ENCODE measurements around the gene ABTB1.
"Not testable (repeated sequence)": the region's sequence is repeated elsewhere in the genome, so short reads cannot be mapped to it uniquely, and the experiment has no call there.

ABTB1 gene

DNA sequence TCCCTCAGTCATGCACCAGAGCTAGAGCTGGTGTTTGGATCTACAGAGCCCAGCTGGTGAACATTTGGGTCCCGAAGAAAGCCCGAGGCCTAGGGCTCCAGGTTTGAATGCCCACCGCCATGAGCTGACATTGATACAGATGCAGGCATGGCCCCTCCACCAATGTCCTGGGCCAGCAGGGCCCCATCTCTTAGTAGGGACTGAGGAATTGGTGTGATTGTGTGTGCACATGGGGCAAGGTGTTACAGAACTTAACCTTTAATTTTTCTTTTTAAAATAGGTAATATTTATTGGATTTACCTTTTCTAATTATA is 32.8 kb upstream of the ABTB1 start:
- peaks cover 9% of the 10 kb centered on the region for H3K4me1 Mint-ChIP-seq
- DNase-seq, result no peak
- no peak overlapping the region for H3K4me3 Mint-ChIP-seq
- no peak for ATAC-seq
- H3K27me3 Mint-ChIP-seq, result no peaks in the 10 kb centered on the region
- no peaks in the 10 kb centered on the region for H3K9me3 Mint-ChIP-seq
- no peak overlapping the region for H3K27ac Mint-ChIP-seq
- H3K36me3 Mint-ChIP-seq (ENCODE audit: low read depth), result no peaks in the 10 kb centered on the region

DNA sequence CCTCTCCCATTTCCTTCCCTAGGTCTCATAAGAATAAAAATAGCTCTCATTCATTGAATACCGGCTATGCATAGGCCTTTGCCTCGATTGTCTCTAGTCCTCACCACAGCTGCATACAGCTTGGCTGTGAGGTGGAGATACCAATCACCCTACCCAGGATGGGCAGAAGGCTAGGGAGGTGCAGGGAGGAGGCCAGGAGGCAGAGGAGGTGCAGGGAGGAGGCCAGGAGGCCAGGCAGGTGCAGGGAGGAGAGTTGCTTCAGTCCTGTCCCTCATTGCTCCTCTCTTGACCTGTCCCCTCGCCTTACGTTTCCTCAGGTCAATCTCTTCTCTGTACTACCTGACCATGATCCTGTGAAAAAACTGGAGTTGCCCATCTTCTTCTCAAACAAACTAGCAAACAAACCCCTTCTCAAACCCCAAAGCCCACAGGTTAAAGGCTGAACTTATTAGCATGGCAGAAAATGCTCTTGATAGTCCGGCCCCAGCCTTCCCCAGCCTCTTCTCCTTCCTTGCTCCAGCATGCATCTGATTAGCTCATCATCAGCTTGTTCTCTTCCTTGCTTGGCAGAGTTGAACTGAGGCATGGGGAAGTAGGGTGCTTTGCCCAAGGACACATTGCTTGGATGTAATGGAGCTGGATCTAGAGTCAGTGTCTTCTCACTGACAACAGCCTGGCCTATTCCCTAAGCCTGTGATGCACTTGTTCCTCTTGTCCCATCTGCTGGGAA is 27.9 kb upstream of the ABTB1 start:
- H3K9me3 Mint-ChIP-seq, result no peaks in the 10 kb centered on the region
- no peak for ATAC-seq

DNA sequence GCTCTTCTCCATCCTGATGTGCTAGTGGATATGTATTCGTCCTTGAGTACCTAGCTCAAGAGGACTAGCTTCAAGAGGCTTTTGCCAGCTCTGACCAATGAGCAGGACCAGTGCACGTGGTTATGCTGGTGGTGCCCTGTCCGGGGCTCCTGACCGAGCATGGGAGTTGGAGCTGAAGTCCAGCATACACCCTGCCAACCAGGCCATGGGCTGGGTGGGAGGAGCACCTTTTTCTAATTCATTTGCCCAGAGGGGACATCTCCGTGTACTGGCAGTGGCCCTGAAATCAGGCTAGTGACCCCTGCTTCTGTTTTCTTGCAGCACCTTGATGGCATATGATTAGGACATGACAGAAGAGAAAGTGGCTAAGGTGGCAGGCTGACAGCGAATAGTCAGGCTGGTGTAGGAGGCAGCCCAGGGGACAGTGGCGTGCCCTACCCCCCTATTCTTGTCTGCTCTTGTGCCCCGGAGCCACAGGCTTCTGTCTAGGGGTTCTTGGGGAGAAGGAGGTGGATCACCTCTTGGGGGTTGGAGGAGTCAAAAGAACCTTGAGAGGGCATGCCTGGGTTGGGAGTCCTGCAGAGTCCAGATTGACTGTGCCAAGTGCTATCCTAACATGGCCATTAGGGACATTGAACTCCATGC is 27.3 kb upstream of the ABTB1 start:
- Mint-ChIP-seq H3K4me1 (no peaks in the 10 kb centered on the region), H3K27me3 (no peaks in the 10 kb centered on the region), H3K9me3 (no peaks in the 10 kb centered on the region), H3K27ac (no peak overlapping the region), H3K36me3 (ENCODE audit: low read depth) (no peaks in the 10 kb centered on the region), H3K4me3 (no peak overlapping the region)
- ATAC-seq (no peak), DNase-seq (no peak)

More for the DNA sequence above, 27.9 kb upstream of the ABTB1 start:
- Mint-ChIP-seq H3K27ac (no peak overlapping the region), H3K27me3 (no peaks in the 10 kb centered on the region), H3K4me3 (no peak overlapping the region), H3K4me1 (no peaks in the 10 kb centered on the region), H3K36me3 (ENCODE audit: low read depth) (no peaks in the 10 kb centered on the region)
- DNase-seq, result no peak

DNA sequence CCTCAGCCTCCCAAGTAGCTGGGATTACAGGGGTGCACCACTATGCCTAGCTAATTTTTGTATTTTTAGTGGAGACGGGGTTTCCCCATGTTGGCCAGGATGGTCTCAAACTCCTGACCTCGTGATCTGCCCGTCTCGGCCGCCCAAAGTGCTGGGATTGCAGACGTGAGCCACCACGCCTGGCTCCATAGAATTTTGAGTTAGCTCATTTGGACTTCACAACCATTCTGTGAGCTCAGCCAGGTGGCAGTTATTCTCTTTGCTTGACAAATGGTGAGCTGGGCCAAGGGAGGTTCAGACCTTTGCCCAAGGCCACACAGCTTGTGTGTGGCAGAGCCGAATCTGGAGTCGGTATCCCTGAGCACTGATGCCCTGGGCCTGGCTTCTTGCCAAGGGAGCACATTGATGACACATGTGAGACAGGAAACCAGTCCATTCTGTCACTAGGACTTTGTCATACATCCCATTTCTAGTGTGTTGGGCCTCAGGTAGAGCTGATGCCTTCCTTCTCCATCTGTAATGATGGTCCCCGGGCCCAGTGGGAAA is 26.2 kb upstream of the ABTB1 start:
- Mint-ChIP-seq H3K9me3 (no peaks in the 10 kb centered on the region), H3K27ac (no peak overlapping the region), H3K4me1 (no peaks in the 10 kb centered on the region), H3K27me3 (no peaks in the 10 kb centered on the region), H3K4me3 (no peak overlapping the region), H3K36me3 (ENCODE audit: low read depth) (no peaks in the 10 kb centered on the region)
- no peak for DNase-seq
- no peak for ATAC-seq

DNA sequence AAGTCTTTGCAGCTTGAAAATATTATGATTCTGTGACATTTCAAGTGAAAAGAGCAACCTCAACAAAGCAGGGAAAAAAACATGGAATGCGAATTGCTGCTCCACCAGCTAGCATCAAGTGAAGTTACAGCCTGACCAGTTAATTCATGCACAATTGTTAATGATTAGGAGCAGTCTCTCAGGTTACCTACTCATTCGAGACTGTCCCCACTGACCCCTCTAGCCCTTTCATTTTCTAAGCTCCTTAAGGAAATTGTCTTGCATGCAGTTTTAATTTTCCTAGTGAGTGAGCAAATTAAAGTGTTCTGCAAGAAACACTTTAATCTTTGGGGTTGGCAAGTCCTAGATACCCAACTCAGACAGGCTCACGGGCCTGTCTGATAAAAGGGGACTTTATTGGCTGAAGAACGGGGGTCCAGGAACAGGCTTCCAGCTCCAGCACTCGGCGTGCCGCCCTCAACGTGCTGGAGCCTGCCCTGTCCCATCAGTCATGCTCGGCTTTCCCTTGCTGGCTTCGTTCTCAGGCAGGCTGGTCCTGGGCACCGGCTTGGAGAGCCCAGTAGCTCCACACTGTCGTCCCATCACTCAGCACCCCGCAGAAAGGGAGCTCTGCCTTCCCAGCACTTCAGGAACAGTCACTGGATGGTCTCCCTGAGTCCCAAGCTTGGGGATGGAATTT is 25.4 kb upstream of the ABTB1 start:
- H3K4me3 Mint-ChIP-seq, result no peak overlapping the region
- no peaks in the 10 kb centered on the region for H3K9me3 Mint-ChIP-seq
- H3K36me3 Mint-ChIP-seq (ENCODE audit: low read depth), result no peaks in the 10 kb centered on the region
- no peaks in the 10 kb centered on the region for H3K4me1 Mint-ChIP-seq
- ATAC-seq, result no peak
- H3K27ac Mint-ChIP-seq, result no peak overlapping the region
- DNase-seq, result no peak
- no peaks in the 10 kb centered on the region for H3K27me3 Mint-ChIP-seq

DNA sequence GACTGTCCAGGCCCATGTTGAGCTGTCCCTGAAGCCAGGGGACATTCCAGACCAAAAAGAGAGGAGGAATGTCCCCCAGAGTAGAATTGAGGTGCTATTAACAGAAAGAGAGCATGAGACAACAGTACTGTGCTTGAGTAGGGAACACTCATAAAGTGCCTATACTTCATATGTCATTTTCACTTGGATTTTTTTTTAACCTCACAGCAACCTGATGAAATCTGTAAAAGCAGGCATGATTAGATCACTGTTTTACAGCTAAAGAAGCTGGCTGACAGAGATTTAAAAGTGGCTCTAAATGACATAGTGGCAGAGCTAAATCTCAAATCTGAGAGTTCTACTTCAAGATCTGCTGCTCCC is 24.9 kb upstream of the ABTB1 start:
- Mint-ChIP-seq H3K4me1 (no peaks in the 10 kb centered on the region), H3K36me3 (ENCODE audit: low read depth) (no peaks in the 10 kb centered on the region), H3K27me3 (no peaks in the 10 kb centered on the region), H3K4me3 (no peak overlapping the region), H3K9me3 (no peaks in the 10 kb centered on the region), H3K27ac (no peak overlapping the region)
- ATAC-seq, result no peak
- DNase-seq, result no peak

DNA sequence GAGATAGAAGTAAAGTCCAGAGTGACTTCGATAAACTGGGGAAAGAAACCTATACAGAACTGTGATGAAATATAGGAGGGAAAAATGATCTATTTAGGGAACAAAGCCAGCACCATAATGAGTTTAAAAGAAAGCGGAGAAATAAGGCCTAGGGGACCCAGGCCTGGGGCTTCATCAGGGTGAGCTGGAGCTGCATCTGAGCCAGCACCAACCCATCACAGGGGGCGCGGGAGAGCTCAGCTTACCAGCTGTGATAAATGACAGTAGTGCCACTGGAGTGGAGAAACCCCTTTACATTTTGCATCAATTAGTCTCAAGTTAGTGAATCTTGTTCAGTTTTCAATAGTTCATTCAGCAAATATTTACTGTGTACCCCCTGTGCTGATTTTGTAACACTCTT is 22.5 kb upstream of the ABTB1 start:
- Mint-ChIP-seq H3K4me3 (no peak overlapping the region), H3K36me3 (ENCODE audit: low read depth) (no peaks in the 10 kb centered on the region), H3K27me3 (no peaks in the 10 kb centered on the region), H3K4me1 (no peaks in the 10 kb centered on the region), H3K27ac (no peak overlapping the region), H3K9me3 (no peaks in the 10 kb centered on the region)
- DNase-seq, result no peak
- ATAC-seq, result no peak

DNA sequence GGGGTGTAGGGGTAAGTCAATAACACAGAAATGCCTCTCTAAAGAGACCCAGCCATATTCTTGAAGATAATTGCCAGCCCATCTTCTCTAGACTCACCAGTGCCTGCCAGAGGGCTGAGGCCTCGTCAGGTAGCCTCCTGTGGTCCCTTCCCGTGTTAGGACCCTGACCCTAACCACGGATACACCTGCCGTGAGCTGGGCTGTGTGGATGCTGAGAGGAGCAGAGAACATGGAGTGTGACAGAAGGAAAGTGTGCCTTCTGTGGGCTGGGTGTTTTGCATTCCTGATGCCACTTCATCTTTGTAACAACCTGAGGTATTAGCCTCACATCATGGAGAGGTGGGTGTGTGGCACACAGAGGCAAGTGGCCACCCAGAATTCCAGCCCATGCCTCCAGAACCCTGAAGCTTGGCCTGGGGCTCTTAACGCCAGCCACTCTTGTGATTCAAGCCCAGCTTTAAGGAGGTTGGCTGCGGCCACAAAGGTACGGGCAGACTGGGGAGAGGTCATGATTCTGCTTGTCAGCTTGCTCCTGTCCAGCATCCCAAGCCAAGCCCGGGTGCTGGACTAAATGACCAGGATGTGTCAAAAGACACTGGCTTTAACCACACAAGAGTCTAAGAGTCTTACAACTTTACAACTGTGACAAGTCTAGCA is 21.1 kb upstream of the ABTB1 start:
- Mint-ChIP-seq H3K36me3 (ENCODE audit: low read depth) (no peaks in the 10 kb centered on the region), H3K4me3 (no peak overlapping the region), H3K4me1 (no peaks in the 10 kb centered on the region), H3K9me3 (no peaks in the 10 kb centered on the region), H3K27ac (no peak overlapping the region), H3K27me3 (no peaks in the 10 kb centered on the region)
- no peak for ATAC-seq
- DNase-seq, result no peak

DNA sequence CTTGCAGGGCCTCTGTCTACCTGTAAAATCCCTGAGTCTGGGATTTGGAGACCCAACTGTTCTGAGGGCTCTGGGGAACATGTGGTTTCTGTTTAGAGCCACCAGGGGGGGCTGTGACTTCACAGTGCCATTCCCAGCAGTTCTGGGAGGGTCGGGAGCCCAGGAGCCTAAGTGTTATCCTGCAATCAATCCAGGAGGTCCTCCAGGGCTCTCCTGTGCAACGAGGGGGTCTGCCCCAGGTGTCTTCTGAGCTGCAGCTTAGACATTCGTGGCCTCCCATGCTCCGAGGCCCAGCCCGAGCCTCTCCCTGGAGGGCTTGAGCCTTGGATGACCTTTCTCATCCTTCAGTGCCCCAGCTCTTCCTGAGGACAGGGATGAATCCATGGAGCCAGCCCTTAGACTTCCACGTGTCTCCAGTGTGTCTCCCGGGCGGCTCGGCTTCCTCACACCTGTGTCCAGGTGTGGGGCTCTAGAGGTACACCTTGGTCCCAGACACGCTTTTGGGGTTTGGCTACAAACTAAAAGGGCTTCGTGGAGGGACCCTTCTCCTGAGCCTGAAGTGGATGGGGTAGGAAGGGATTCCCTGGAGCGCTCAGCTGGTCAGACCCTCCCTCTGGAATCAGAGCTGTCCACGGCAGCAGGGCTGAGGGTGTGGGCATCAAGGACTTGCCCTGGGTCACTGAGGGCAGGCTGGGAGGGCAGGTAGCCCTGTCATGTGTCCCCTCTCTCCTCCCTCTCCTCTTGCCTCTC is 20.3 kb upstream of the ABTB1 start:
- peak; percentile 68 for ATAC-seq
- peak; percentile 44 for DNase-seq
- Mint-ChIP-seq H3K27ac (no peak overlapping the region), H3K9me3 (no peaks in the 10 kb centered on the region), H3K27me3 (no peaks in the 10 kb centered on the region), H3K36me3 (ENCODE audit: low read depth) (no peaks in the 10 kb centered on the region), H3K4me3 (no peak overlapping the region), H3K4me1 (no peaks in the 10 kb centered on the region)

DNA sequence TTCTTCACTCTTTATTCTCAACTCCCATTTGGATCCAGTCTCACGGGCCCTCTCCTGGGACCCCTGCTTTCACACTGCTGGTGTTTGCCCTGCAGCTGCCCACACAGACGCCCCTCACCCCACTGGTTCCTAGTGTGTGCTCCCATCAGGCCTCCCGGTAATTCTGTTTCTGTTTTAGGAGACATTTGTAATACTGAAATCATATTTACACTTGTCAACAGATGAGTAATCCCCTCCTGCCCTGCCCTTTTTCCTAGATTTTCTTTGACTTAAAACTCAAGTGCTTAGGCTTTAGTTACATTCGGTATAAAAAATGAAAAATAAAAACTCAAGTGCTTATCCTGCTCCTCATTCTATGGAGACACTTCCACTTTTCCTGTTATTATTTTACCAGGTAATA is 18.4 kb upstream of the ABTB1 start:
- H3K27ac Mint-ChIP-seq, result no peak overlapping the region
- H3K4me1 Mint-ChIP-seq, result no peaks in the 10 kb centered on the region
- H3K36me3 Mint-ChIP-seq (ENCODE audit: low read depth), result no peaks in the 10 kb centered on the region
- peaks cover 2% of the 10 kb centered on the region for H3K27me3 Mint-ChIP-seq
- H3K9me3 Mint-ChIP-seq, result no peaks in the 10 kb centered on the region
- no peak for ATAC-seq
- DNase-seq, result no peak
- H3K4me3 Mint-ChIP-seq, result no peak overlapping the region

DNA sequence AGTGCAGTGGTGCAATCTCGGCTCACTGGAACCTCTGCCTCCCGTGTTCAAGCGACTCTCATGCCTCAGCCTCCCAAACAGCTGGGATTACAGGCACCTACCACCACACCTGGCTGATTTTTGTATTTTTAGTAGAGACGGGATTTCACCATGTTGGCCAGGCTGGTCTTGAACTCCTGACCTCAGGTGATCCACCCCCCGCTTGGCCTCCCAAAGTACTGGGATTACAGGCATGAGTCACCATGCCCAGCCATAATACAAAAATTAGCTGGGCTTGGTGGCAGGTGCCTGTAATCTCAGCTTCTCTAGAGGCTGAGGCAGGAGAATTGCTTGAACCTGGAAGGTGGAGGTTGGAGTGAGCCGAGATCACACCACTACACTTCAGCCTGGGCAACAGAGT is 17.8 kb upstream of the ABTB1 start:
- H3K27me3 Mint-ChIP-seq, result not testable (repeated sequence)

DNA sequence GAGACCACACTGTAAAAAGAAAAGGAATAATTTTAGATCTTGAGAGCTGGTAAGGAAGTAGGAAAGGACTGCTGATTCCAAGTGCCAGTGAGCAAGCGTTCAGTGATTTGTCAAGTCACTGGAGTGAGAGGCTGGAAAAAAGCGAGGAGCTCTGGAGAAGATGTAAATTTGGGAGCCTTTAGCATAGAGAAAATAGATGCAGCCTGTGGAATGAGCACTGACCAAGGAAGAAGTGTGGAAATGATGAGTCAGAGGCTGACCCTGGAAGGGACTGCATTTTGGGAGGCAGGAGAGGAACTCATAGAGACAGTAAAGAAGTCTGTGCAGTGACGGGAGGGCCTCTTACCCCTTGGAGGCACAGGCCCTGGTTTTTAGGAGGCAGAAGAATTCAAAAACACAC is 17.1 kb upstream of the ABTB1 start:
- DNase-seq, result no peak
- ATAC-seq, result no peak
- H3K4me3 Mint-ChIP-seq, result no peak overlapping the region
- H3K27me3 Mint-ChIP-seq, result peaks cover 2% of the 10 kb centered on the region
- H3K4me1 Mint-ChIP-seq, result no peaks in the 10 kb centered on the region
- no peaks in the 10 kb centered on the region for H3K36me3 Mint-ChIP-seq (ENCODE audit: low read depth)
- H3K9me3 Mint-ChIP-seq, result no peaks in the 10 kb centered on the region
- no peak overlapping the region for H3K27ac Mint-ChIP-seq

More for the DNA sequence above, 17.8 kb upstream of the ABTB1 start:
- H3K4me1 Mint-ChIP-seq; ATAC-seq; H3K27ac Mint-ChIP-seq; H3K36me3 Mint-ChIP-seq (ENCODE audit: low read depth); H3K9me3 Mint-ChIP-seq; H3K4me3 Mint-ChIP-seq; DNase-seq: not testable (repeated sequence)

DNA sequence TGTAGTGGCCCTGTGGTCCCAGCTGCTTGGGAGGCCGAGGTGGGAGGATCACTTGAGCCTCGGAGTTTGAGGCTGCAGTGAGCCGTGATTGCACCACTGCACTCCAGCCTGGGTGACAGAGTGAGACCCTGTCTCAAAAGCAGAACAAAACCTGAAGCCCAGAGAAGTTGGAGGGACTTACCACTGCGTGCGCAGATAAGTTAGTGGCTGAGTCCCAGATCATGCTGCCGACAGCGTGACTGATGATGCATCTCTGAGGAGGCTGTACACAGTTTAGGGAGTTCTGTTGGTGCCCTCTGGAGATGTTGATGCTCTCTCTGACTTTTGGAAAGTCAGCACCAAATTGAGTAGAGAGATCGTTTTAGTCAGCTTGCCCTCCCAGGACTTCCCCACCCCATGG is 15.8 kb upstream of the ABTB1 start:
- no peaks in the 10 kb centered on the region for H3K4me1 Mint-ChIP-seq
- peaks cover 2% of the 10 kb centered on the region for H3K27me3 Mint-ChIP-seq
- no peak overlapping the region for H3K27ac Mint-ChIP-seq
- no peak for ATAC-seq
- no peak for DNase-seq
- no peak overlapping the region for H3K4me3 Mint-ChIP-seq
- no peaks in the 10 kb centered on the region for H3K9me3 Mint-ChIP-seq
- H3K36me3 Mint-ChIP-seq (ENCODE audit: low read depth), result no peaks in the 10 kb centered on the region

DNA sequence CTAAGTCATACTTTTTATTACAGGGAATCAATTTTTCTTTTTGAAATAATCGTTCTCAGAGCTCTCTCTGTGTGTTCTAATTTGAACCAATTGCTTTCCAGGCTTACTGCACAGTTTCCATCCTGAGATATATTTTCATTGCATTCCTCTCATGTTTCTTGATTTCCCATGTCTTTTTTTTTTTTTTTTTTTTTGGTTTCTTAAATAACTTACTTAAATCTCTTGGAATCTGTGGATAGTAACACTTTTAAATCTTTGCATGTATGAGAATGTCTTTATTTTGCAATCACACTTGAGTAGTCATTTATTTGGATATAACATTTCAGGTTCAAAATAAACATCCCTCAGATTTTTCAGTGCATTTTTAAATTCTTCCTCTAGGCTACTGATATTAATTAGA is 14.5 kb upstream of the ABTB1 start:
- peaks cover 2% of the 10 kb centered on the region for H3K27me3 Mint-ChIP-seq

More for the DNA sequence above, 14.5 kb upstream of the ABTB1 start:
- Mint-ChIP-seq H3K9me3 (no peaks in the 10 kb centered on the region), H3K27ac (no peak overlapping the region), H3K4me1 (no peaks in the 10 kb centered on the region), H3K4me3 (no peak overlapping the region), H3K36me3 (ENCODE audit: low read depth) (no peaks in the 10 kb centered on the region)
- DNase-seq (no peak), ATAC-seq (no peak)

Data from activated naive CD8-positive, alpha-beta T cell treated with anti-CD3 and anti-CD28 coated beads, Interleukin-2, amount 50 U/mL, for 24 hours (primary cell).